ENCODE data around the gene DPP6. TPM values are rescaled to one million over a fixed set of nuclear protein-coding genes. Genes with fewer than 3 reads are reported as not detected.
"Not testable (repeated sequence)": the region's sequence is repeated elsewhere in the genome, so short reads cannot be mapped to it uniquely, and the experiment has no call there.

The DPP6 gene
- total RNA-seq, 1 experiment from 2014 or later, result not detected

DNA sequence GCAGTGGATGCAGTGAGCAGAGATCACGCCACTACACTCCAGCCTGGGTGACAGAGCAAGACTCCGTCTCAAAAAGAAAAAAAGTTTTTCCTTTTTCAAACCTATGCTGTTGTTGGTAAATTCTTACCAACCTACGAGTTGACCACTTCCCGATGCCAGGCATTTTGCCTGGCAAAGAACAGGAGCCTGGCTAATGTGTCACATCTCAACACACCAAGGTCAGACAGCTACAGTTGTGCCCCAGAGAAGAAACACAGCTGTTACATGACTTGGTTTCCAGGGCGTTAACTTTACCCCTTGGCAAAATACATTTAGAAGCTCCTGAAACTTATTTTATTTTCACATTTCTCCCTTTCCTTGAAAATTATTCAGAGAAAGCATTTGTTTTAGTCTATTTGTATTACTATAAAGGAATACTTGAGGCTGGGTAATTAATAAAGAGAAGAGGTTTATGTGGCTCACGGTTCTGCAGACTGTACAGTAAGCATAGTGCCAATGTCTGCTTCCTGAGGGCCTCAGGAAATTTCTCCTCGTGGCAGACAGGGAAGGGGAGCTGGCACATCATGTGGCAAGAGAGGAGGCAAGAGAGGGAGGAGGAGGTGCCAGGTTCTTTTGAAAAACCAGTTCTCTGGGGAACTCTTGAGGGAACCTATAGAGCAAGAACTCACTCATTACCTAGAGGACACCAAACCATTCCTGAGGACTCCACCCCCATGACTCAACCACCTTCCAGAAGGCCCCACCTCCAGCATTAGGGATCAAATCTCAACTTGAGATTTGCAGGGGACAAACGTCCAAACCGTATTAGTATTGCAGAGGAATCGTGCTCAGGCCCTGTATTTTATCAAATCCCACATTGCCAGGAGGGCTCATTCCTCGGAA, 867.4 kb downstream of the DPP6 start:
- BruUV-seq (replicated peaks), result no TSS peak
- Histone ChIP-seq H3K9me3 (ENCODE audit: low read depth, low read length, poor library complexity, severe bottlenecking) (no peaks in the 10 kb centered on the region), H3K4me1 (ENCODE audit: insufficient read depth, low read length, poor library complexity, severe bottlenecking) (no peaks in the 10 kb centered on the region), H3K27me3 (replicated peaks; ENCODE audit: insufficient read depth, low read depth, low read length, poor library complexity) (peaks cover 41% of the 10 kb centered on the region), H3K36me3 (ENCODE audit: insufficient read depth, low read length, poor library complexity, severe bottlenecking) (no peaks in the 10 kb centered on the region), H3K27ac (ENCODE audit: low read depth, low read length, poor library complexity, severe bottlenecking) (no peak overlapping the region), H3K4me3 (ENCODE audit: low read depth, low read length, poor library complexity, severe bottlenecking) (no peak overlapping the region)
- ChIA-PET CTCF (no interaction called here), POLR2A (ENCODE audit: low non-redundant PET) (no interaction called here)
- DNase-seq (ENCODE audit: low spot score), result no peak
- intact Hi-C loops (cut with micrococcal nuclease; ENCODE audit: unreplicated experiment), result loop anchor here (10.0 kb wide), 2 partner anchors 615 to 675 kb away; no protein-coding TSS in a partner anchor
- TF ChIP-seq, protein P1, sequence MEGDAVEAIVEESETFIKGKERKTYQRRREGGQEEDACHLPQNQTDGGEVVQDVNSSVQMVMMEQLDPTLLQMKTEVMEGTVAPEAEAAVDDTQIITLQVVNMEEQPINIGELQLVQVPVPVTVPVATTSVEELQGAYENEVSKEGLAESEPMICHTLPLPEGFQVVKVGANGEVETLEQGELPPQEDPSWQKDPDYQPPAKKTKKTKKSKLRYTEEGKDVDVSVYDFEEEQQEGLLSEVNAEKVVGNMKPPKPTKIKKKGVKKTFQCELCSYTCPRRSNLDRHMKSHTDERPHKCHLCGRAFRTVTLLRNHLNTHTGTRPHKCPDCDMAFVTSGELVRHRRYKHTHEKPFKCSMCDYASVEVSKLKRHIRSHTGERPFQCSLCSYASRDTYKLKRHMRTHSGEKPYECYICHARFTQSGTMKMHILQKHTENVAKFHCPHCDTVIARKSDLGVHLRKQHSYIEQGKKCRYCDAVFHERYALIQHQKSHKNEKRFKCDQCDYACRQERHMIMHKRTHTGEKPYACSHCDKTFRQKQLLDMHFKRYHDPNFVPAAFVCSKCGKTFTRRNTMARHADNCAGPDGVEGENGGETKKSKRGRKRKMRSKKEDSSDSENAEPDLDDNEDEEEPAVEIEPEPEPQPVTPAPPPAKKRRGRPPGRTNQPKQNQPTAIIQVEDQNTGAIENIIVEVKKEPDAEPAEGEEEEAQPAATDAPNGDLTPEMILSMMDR (conservative IDR thresholded peaks at IDR 0.05; ENCODE audit: low read depth, low read length), result no peak
- no peak for TF ChIP-seq EZH2 (IDR thresholded peaks at IDR 0.05; ENCODE audit: borderline replicate concordance, low read depth, low read length, poor library complexity, severe bottlenecking)

DNA sequence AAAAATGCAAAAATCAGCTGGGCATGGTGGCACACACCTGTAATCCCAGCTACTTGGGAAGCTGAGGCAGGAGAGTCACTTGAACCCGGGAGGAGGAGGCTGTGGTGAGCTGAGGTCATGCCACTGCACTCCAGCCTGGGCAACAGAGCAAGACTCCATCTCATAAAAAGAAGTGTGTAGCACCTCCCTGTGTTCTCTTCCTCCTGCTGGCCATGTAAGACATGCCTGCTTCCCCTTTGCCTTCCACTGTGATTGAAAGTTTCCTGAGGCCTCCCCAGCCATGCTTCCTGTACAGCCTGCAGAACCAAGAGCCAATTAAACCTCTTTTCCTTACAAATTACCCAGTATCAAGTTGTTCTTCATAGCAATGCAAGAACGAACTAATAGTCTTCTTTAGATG, 870.3 kb downstream of the DPP6 start:
- BruUV-seq (replicated peaks); POLR2A ChIA-PET (ENCODE audit: low non-redundant PET): not testable (repeated sequence)

DNA sequence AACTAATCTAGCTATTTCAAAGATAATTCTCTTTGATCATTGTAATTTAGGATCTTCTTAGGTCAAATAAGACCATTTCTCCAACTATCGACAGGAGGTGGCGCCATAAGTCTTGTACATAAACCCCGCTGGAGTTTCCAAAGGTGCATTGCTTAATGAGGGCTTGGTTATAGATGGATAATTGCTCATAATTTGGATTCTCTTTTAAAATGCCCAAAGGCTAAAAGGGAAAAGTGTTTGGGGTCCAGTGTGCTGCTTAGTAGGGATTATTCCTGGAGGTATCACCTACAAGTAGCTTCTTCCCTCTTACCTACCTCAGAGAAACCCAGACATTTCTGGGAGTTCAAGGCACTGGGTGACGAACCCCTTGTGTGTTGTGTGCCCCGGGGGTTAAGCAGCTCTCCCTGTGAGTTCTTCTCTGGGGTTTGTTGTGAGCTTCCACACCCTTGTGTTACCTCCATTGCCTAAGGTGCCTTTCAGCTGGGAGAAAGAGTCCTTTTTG, 875.5 kb downstream of the DPP6 start:
- intact Hi-C loops (cut with micrococcal nuclease; ENCODE audit: unreplicated experiment), result loop anchor here (1.0 to 10.0 kb wide), 5 partner anchors 80 to 667 kb away; no protein-coding TSS in a partner anchor
- Histone ChIP-seq H3K9me3 (ENCODE audit: low read depth, low read length, poor library complexity, severe bottlenecking) (no peaks in the 10 kb centered on the region), H3K27ac (ENCODE audit: low read depth, low read length, poor library complexity, severe bottlenecking) (no peak overlapping the region), H3K36me3 (ENCODE audit: insufficient read depth, low read length, poor library complexity, severe bottlenecking) (no peaks in the 10 kb centered on the region), H3K27me3 (replicated peaks; ENCODE audit: insufficient read depth, low read depth, low read length, poor library complexity) (peaks cover 31% of the 10 kb centered on the region), H3K4me1 (ENCODE audit: insufficient read depth, low read length, poor library complexity, severe bottlenecking) (no peaks in the 10 kb centered on the region), H3K4me3 (ENCODE audit: low read depth, low read length, poor library complexity, severe bottlenecking) (peak overlapping the region; percentile 63)
- peak; percentile 85 for DNase-seq (ENCODE audit: low spot score)
- POLR2A ChIA-PET (ENCODE audit: low non-redundant PET), result no interaction called here
- TF ChIP-seq EZH2 (IDR thresholded peaks at IDR 0.05; ENCODE audit: borderline replicate concordance, low read depth, low read length, poor library complexity, severe bottlenecking), result no peak
- TF ChIP-seq, protein P1 (conservative IDR thresholded peaks at IDR 0.05; ENCODE audit: low read depth, low read length), result peak; percentile 77
- CTCF ChIA-PET, result interaction anchor here (0.6 to 2.6 kb wide), 7 partner anchors 14 to 671 kb away, joined by 3 to 11 read pairs (median 3); no protein-coding TSS in a partner anchor
- no TSS peak for BruUV-seq (replicated peaks)

More for the DNA sequence above, 870.3 kb downstream of the DPP6 start:
- H3K4me3 ChIP-seq (ENCODE audit: low read depth, low read length, poor library complexity, severe bottlenecking); DNase-seq (ENCODE audit: low spot score); H3K36me3 ChIP-seq (ENCODE audit: insufficient read depth, low read length, poor library complexity, severe bottlenecking); CTCF ChIA-PET; H3K27ac ChIP-seq (ENCODE audit: low read depth, low read length, poor library complexity, severe bottlenecking); H3K9me3 ChIP-seq (ENCODE audit: low read depth, low read length, poor library complexity, severe bottlenecking); H3K4me1 ChIP-seq (ENCODE audit: insufficient read depth, low read length, poor library complexity, severe bottlenecking): not testable (repeated sequence)
- intact Hi-C loops (cut with micrococcal nuclease; ENCODE audit: unreplicated experiment), result loop anchor here (10.0 kb wide), 2 partner anchors 612 to 672 kb away; no protein-coding TSS in a partner anchor
- H3K27me3 ChIP-seq (replicated peaks; ENCODE audit: insufficient read depth, low read depth, low read length, poor library complexity), result peaks cover 51% of the 10 kb centered on the region

All from A673 (cell line).